GM20000 (cell line): ENCODE results near the gene MYRF.

Experiments used
- DNase-seq: peaks from one replicate; pipeline ENCODE4 v3.0.0; 2012; ENCODE audit warnings: low spot score
- CTCF ChIP-seq: IDR thresholded peaks from 2 replicates; pipeline ENCODE4 v1.5.1; 2012; ENCODE audit warnings: mild to moderate bottlenecking, control low read depth; ENCODE audit errors: extremely low read depth, missing control alignments

The MYRF gene

GRCh38 chr11:61728066-61728939 lies 24.1 kb upstream of the MYRF start:
- DNase-seq: peak; percentile 53

GRCh38 chr11:61728940-61729219 lies 23.6 kb upstream of the MYRF start:
- TF ChIP-seq CTCF: no peak
- peak; percentile 53 for DNase-seq

More at GRCh38 chr11:61728066-61728939, 24.1 kb upstream of the MYRF start:
- no peak for TF ChIP-seq CTCF

GRCh38 chr11:61730240-61730994 lies 22.0 kb upstream of the MYRF start:
- no peak for TF ChIP-seq CTCF
- no peak for DNase-seq

GRCh38 chr11:61731211-61731951 lies 21.1 kb upstream of the MYRF start:
- DNase-seq: no peak
- no peak for TF ChIP-seq CTCF

GRCh38 chr11:61731952-61732675 lies 20.3 kb upstream of the MYRF start:
- TF ChIP-seq CTCF: no peak

GRCh38 chr11:61732705-61733104 lies 19.7 kb upstream of the MYRF start:
- no peak for TF ChIP-seq CTCF
- no peak for DNase-seq

More at GRCh38 chr11:61731952-61732675, 20.3 kb upstream of the MYRF start:
- no peak for DNase-seq
